ENCODE measurements around the gene CERKL. TPM values are rescaled to one million over a fixed set of nuclear protein-coding genes. Genes with fewer than 3 reads are reported as not detected.

The CERKL gene
- total RNA-seq, 1 donor from 2014 or later: not detected

GRCh38 chr2:181554061-181554830, 102.7 kb downstream of the CERKL start:
- DNase-seq (ENCODE audit: missing footprints) (no peak), ATAC-seq (no peak)
- intact Hi-C loops (cut with DNase I): no loop called here

GRCh38 chr2:181553244-181553643, 103.7 kb downstream of the CERKL start:
- ATAC-seq: no peak
- intact Hi-C loops (cut with DNase I): no loop called here
- DNase-seq (ENCODE audit: missing footprints): no peak

GRCh38 chr2:181552808-181553207, 104.1 kb downstream of the CERKL start:
- DNase-seq (ENCODE audit: missing footprints): no peak
- intact Hi-C loops (cut with DNase I): no loop called here
- ATAC-seq: no peak

- intact Hi-C loops (cut with DNase I): no loop called here
- no peak for ATAC-seq
- DNase-seq (ENCODE audit: missing footprints): no peak
Measured at GRCh38 chr2:181546086-181546485, 110.8 kb downstream of the CERKL start.

DNA sequence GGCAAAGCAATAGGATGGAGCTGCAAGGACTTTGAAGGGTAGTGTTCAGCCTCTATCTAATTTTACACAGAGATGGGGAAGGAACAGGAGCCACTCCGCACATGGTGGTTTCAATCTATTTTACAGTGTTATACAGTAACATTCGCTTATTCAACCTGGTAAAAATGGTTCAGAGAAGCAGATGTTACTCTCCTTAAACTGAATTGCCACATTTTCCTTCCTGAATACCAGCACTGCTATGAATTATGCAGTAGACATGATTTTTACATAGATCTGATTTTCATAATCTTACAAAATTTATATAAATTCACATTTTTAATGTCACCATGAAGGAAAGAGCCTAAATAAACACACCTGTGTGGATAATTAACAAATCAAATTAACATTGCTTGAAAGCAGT, 114.7 kb downstream of the CERKL start:
- ATAC-seq (no peak), DNase-seq (ENCODE audit: missing footprints) (no peak)
- intact Hi-C loops (cut with DNase I): no loop called here

DNA sequence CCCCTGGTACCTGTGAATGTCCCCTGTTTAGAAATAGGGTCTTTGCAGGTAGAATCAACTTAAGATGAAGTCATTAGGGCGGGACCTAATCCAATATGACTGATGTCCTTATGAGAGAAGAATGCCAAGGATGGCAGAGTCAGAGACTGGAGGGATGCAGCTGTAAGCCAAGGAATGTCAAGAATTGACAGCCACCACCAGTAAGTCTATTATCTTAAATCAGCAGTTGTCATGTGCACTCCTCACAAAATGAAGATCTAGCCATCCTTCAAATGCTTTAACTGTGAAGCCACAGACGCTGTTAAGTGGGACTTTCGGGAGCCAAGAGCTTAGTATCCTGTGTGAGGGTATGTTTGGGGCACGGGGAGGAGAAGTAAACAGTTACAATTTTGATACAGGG, 116.5 kb downstream of the CERKL start:
- ATAC-seq (no peak), DNase-seq (ENCODE audit: missing footprints) (no peak)
- intact Hi-C loops (cut with DNase I): no loop called here

DNA sequence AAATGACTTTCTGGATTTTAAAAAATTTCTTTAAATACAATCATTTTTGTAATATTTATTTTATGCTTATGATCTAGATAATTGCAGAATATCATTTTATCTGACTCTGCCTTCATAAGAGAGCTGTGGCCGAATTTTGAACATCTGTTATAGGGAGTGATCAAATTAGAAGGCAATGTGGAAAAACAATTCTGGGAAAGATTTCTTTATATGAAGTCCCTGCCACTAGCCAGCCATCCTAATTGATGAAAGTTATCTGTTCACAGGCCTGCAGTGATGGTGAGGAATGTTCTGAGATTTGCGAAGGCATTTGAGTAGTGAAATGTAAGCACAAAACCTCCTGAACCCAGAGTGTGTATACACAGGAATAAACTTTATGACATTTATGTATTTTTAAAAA, 120.2 kb downstream of the CERKL start:
- DNase-seq (ENCODE audit: missing footprints) (no peak), ATAC-seq (no peak)
- intact Hi-C loops (cut with DNase I): no loop called here

GRCh38 chr2:181528441-181528840, 128.5 kb downstream of the CERKL start:
- no peak for DNase-seq (ENCODE audit: missing footprints)
- intact Hi-C loops (cut with DNase I): no loop called here
- ATAC-seq: no peak

GRCh38 chr2:181527058-181527457, 129.8 kb downstream of the CERKL start:
- intact Hi-C loops (cut with DNase I): no loop called here
- no peak for DNase-seq (ENCODE audit: missing footprints)
- ATAC-seq: no peak

DNA sequence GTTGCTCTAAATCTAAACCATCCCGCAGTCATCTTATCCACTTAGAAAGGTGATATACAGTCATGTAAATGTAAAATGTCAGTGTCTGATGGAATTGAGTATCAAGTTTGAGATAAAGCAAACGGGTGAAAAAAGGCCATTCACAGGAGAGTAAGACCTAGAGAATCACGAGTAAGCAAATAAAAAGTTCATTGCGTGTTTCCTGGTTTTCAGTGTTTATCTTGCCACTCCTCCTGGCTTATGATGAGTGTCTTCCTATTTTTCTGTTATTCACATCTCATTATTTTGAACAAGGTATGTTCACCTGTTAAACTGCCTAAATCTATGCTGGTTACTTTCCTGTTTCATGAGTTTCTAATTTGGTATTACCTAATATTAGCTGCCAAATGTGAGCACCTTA, 130.9 kb downstream of the CERKL start:
- intact Hi-C loops (cut with DNase I): no loop called here
- no peak for DNase-seq (ENCODE audit: missing footprints)

GRCh38 chr2:181523756-181524155, 133.1 kb downstream of the CERKL start:
- ATAC-seq (no peak), DNase-seq (ENCODE audit: missing footprints) (no peak)
- intact Hi-C loops (cut with DNase I): no loop called here

More for the DNA sequence above, 130.9 kb downstream of the CERKL start:
- no peak for ATAC-seq

DNA sequence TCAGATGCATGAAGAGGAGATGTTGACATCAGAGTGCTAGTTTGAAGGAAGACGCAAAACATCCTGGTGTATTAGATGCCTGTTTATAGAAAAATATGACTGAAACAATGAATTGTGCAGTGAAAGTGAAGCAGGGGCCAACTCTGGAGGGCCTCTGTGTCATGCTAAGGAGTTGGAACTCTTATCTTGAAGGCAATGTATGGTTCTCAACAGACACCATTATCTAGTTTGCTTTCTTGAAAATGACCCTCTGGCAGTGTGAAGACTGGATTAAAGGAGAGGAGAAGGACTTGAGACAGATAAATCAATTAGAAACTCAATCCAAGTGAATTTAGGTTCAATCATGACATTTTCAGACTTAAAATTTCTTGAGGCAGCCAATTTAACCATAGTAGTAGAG, 136.7 kb downstream of the CERKL start:
- intact Hi-C loops (cut with DNase I): no loop called here

GRCh38 chr2:181517685-181518301, 139.1 kb downstream of the CERKL start:
- DNase-seq (ENCODE audit: missing footprints): no peak
- intact Hi-C loops (cut with DNase I): no loop called here
- ATAC-seq: no peak

More for the DNA sequence above, 136.7 kb downstream of the CERKL start:
- no peak for DNase-seq (ENCODE audit: missing footprints)
- ATAC-seq: no peak

- intact Hi-C loops (cut with DNase I): no loop called here
- ATAC-seq: no peak
Measured at GRCh38 chr2:181516992-181517391, 139.9 kb downstream of the CERKL start.

GRCh38 chr2:181515719-181516118, 141.2 kb downstream of the CERKL start:
- no peak for ATAC-seq
- intact Hi-C loops (cut with DNase I): no loop called here
- no peak for DNase-seq (ENCODE audit: missing footprints)

More at GRCh38 chr2:181516992-181517391, 139.9 kb downstream of the CERKL start:
- DNase-seq (ENCODE audit: missing footprints): no peak

- no peak for ATAC-seq
- intact Hi-C loops (cut with DNase I): no loop called here
- no peak for DNase-seq (ENCODE audit: missing footprints)
Measured at GRCh38 chr2:181500201-181500600, 156.7 kb downstream of the CERKL start.

DNA sequence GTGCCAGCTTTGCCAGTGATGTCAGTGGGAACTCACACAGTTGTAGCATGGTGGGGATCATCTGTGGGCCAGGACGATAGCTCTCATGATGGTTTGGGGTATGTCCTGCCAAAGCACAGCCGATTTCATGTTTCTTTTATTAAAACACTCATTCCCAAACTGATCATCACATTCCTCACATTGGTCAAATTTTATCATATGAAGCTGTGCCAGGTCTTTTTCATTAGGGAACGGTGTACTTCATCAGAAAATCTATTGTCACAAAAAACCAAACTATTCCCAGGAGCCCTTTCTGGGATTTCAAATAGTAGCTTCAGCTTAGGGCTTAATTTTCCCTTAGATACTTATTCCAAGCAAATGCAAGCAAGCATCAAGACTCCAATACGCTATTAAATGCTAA, 157.7 kb downstream of the CERKL start:
- DNase-seq (ENCODE audit: missing footprints): no peak
- intact Hi-C loops (cut with DNase I): no loop called here

More for the DNA sequence above, 157.7 kb downstream of the CERKL start:
- no peak for ATAC-seq

Data from Right ventricle myocardium inferior (tissue), 1 donor.